Fibroblast of pulmonary artery (primary cell): ENCODE measurements around the gene MRPS23.

ENCODE experiments used
- DNase-seq: peaks from one replicate; pipeline ENCODE4 v3.0.0-alpha.2; 2010; ENCODE audit warnings: low read depth
- H3K4me3 ChIP-seq: replicated peaks from 2 replicates; pipeline ENCODE4 v1.5.1; 2011; ENCODE audit warnings: low read depth, mild to moderate bottlenecking, control low read depth, low read length, moderate library complexity
- CTCF ChIP-seq: IDR thresholded peaks from 2 replicates; pipeline ENCODE4 v1.5.1; 2011; ENCODE audit warnings: mild to moderate bottlenecking, control low read depth, low read length, inconsistent platforms; ENCODE audit errors: missing control alignments

The MRPS23 gene

GRCh38 chr17:57862694-57863667 lies 13.1 kb upstream of the MRPS23 start:
- H3K4me3 ChIP-seq = no peak overlapping the region
- no peak for DNase-seq
- no peak for TF ChIP-seq CTCF

DNA sequence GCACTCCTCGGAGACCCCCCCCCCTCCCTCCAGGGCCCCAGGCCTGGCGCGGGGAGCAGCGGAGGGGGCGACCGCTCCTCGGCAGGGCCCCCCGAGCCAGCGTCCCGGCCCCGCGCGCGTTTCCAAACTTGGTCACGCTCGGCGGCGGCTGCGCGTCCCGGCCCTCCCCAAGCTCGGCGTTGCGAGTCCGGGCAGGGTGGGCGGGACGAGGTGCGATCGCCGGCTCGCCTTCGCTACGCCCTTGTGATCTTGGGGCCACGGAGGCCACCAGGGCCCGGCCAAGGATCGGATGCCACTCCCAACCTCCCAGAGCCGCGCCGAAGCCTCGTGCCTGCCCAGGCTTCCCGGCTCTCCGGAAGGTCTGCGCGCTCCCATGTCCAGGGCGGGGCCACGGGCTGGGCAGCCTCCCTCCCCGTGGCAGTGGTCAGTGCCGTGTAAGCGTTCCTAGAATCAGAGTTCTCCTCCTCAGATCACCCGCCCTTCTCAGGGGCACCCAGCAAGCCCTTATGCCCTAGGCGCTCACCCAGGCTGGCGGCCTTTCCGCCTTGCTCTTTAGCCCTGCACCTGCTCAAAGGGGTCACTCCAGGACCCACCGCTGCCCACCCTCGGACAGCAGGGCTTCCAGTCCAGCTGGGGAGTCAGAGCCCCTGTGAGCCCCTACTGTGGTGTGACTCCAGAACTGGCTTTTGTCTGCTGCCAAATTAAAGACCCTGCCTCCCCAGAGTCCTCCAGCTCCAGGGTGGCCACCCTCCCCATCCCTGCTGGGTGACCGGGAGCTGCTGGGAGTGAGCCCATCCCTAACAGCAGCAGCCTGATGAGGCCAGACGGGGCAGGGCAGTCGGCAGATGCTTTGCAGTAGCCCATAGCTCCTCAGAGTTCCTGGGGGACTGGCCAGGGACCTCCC lies 12.2 kb upstream of the MRPS23 start:
- TF ChIP-seq CTCF = no peak
- H3K4me3 ChIP-seq = peak overlapping the region; percentile 40
- DNase-seq = no peak

DNA sequence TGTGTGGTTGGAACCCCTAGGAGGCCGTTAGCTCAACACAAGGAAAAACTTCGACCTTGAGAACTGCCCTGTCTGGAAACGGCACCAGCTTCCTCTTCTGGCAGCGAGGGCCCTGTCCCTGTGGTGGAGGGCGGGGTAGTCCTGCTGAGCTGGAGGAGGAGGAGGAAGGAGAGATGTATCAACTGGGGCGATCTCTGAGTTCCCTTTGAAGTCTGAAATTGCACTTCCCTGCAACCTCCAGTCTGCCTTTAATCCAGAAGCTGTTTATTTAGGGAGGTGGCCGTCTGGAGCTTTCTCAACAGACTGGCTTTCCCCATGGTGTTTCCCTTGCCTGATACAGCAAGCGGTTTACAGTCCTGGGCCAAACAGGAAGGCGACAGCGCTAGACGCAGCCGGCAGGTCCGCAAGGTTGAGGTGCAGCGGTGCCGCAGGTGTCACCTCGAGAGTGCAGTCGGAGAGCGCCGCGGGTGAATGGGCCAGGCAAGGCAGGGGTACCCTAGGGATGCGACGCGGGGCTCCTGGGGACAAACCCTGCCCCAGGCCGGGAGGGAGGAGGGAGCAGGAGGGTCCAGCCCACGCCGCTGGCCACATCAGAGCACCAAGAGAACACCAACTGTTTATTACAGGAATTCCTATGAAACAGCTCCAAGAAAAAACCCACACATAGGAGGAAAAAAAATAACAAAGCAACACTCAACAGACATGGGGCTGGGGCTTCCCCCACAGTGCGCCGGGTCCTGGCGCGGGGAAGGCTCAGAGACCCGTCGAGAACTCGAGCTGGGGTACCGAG lies 11.4 kb upstream of the MRPS23 start:
- no peak for TF ChIP-seq CTCF
- DNase-seq = no peak
- H3K4me3 ChIP-seq = peak overlapping the region; percentile 40

DNA sequence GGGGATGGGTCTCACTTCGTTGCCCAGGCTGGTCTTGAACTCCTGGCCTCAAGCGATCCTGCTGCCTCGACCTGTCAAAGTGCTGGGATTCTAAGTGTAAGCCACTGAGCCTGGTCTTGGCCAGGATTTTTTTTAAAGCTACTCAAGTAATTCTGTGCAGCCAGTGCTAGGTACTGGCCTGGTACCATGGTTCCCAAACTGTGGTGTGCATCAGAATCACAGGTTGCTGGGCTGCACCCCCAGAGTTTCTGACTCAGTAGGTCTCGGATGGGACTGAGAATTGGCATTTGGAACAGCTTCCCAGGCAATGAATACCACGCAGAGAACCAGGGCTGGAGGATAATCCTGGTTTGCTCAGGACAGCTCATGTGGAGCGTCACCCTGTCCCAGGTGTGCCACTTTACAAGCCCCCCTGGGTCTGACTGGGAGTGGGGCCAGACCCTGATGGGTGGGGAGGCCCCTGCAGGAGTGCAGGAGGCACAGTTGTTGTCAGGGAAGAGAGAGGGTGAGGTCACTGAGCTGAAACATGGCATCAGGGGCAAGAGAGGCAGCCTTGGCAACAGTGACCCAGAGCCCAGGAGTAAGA lies 10.7 kb upstream of the MRPS23 start:
- no peak for TF ChIP-seq CTCF
- DNase-seq = no peak
- no peak overlapping the region for H3K4me3 ChIP-seq

DNA sequence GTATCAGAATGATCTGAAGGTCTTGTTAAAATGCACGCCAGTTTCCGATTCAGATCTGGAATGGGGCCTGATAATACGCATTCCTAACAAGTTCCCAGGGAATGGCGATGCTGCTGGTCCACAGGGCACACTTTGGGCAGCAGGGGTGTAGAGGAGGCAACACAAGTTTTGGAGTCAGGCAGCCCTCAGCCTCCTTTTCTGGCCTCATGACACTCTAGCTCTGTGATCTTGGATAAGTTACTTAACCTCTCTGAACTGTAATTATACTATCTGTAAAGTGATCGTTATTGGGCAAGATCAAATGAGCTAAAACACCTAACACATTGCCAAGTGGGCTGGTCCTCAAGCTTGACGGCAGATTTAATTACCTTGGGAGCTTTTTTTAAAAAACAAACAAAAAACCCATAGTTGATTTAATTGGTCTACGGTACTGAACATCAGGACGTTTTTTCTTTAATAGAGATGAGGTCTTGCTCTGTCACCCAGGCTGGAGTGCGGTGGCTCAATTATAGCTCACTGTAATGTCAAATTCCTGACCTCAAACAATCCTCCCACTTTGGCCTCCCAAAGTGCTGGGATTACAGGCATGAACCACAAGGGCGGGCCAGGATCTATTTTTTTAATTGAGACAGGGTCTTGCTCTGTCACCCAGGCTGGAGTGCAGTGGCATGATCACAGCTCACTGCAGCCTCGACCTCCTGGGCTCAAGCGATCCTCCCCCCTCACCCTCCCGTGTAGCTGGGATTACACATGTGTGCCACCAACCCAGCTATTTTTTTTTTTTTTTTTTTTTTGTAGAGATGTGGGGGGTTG lies 10.0 kb upstream of the MRPS23 start:
- TF ChIP-seq CTCF = no peak
- H3K4me3 ChIP-seq = no peak overlapping the region
- DNase-seq = no peak
